ENCODE results near the gene GTF2H3.
"Not testable (repeated sequence)": the region's sequence is repeated elsewhere in the genome, so short reads cannot be mapped to it uniquely, and the experiment has no call there.

Gene GTF2H3

DNA sequence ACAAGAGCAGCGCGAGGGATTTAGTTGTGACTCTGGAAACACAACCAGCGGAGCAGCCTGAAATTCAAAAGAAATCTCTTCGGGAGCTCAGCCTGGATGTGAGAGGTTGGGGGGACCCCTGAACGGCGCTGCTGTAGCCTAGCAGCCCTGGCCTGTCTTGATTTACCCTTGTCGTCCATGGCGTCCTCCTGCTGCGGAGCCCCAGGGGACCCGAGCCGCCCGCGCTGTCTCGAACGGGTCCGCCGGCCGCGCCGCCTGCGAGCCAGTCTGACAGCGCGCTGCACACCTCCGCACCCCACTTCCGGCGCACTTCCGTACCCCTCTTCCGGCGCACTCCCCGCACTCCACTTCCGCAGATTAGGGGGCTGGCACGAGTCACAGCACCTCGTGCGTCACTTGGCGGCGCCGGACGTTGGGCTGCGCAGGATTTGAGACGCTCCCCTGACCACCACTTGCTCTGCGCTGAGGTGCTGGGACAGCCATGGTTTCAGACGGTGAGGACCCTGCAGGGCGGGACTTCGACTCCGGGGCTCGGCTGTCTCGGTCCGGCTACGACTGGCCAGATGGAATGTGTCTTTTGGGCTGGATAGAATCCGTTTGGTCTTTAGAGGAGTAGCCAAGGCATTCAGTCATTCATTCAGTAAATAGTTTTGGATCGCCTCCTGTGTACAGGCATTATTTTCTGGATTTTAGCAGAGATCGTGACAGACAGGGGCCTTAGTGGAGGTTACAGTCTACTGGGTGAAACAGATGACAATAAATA lies at the start of gene GTF2H3, which contains the start of gene EIF2B1:
Gene GTF2H3, plus strand, starts transcription at position 451 of the 763 bp plus-strand sequence. Its CDS starts 31 bp downstream, at position 482.
Gene EIF2B1, minus strand, starts transcription at position 308 of the 763 bp plus-strand sequence. Its CDS starts 129 bp downstream, at position 179.
- in situ Hi-C loops (cut with HindIII; ENCODE audit: low sequenced_read_pairs): no loop called here

DNA sequence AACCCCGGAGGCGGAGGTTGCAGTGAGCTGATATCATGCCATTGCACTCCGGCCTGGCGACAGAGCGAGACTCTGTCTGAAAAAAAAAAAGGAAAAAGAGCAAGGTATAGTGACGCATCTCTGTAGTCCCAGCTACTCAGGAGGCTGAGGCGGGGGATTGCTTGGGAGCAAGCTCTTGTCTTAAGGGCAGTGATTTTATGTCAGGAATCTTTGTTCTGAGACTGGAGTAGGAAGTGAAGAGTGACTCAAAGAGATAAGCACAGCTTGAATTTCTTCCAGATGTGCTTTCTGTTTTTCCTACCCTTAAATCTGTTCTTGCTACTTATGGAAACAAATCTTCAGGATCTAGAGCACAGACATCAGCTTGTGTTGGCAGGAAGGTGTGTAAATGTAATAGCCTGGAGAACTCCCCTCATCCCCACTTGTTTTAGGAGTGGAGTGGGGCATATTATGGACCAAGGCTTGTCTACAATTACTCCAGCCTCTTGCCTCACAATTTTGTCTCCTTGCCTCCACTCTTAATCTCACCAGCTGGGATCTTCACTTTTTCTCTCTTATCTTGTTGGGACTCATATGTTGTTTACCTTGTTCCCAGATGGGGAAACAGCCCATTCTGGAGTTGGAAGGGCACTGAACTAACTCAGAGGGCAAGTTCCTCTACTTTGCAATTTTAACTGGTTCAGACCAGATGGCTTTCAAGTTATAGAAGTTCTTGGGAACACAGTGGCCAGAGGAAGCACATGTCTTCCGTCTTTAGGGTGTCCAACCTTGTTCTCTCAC lies 41.7 kb upstream of the GTF2H3 start:
- in situ Hi-C loops (cut with HindIII; ENCODE audit: low sequenced_read_pairs): no loop called here

DNA sequence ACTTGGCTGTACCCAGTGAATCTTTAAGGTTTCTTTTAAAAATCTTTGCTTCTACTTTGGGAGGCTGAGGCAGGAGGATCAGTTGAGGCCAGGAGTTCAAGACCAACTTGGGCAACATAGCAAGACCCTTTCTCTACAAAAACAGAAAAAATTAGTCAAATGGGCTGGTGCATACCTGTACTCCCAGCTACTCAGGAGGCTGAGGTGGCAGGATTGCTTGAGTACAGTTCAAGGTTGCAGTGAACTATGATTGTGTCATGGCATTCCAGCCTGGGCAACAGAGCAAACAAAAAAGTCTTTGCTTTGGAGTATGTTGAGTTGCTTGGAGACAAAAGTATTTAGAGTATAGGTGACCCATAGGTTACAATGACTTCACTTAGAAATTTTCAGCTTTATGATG lies 37.9 kb upstream of the GTF2H3 start:
- in situ Hi-C loops (cut with HindIII; ENCODE audit: low sequenced_read_pairs): no loop called here

DNA sequence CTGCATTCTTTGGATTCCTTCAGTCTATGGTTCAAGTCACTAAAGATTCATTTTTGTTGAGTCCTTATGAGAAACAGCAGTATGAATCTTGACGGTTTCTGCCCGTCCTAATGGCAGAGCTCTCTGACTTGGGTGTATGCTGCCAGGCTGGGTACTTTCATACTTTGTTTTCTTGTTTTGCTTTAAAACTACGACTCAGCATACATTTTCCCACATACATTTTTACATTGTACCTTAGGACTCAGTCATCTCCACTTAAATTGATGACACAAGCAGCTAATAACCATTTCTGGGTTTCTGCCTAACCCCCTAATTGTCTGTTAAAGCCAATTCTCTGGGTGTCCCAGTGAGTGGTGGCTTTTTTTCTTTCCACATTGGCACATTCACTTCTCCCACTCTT lies 36.5 kb upstream of the GTF2H3 start:
- in situ Hi-C loops (cut with HindIII; ENCODE audit: low sequenced_read_pairs): no loop called here

DNA sequence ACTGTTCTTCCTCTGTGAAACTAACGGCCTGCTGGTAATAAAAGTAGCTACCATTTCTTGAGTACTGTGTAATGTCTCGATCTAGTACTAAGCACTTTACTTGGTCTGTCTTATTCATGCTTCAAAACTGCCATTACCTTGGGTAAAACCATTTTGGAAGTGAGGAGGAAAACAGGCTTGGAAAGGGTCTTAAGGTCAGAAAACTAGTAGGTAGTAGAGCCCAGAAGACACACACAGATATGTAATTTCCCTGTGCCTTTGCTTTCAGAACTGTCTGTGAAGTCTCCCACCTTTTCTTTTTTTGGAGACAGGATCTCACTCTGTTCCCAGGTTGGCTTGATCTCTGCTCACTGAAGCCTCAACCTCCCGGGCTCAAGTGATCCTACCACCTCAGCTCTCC lies 35.1 kb upstream of the GTF2H3 start:
- in situ Hi-C loops (cut with HindIII; ENCODE audit: low sequenced_read_pairs): no loop called here

DNA sequence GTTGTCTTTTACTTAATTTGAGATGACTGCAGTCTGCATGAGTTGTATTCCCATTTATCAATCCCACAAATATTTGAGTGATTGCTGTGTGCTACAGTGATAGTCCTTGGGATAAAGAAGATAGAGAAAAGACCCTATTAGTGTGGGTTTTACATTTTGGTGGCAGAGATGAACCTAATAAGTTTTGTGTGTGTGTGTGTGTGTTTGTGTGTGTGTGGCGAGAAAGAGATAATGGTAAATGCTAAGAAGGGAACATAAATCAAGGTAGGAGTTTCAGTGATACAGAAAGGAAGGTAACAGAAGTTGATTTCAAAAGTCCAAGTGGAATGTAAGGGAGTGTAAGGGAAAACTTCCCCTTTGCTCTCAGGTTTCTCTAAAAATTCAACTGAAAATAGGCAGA lies 34.3 kb upstream of the GTF2H3 start:
- in situ Hi-C loops (cut with HindIII; ENCODE audit: low sequenced_read_pairs): no loop called here

DNA sequence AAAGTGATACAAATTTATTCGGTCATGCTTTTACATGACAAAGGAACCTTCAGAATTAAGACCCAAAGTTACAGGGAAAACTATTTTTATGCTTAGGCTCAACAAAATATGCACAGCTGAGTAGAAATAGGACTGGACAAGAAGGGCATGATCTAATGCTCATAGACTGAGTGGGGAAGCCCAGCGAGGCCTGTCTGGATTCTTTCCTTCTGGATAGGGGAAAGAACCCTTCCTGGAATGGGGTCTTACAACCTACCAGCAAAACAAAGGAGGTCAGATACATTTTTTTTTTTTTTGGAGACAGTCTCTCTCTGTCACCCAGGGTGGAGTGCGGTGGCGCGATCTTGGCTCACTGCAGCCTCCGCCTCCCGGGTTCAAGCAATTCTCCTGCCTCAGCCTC lies 33.9 kb upstream of the GTF2H3 start:
- in situ Hi-C loops (cut with HindIII; ENCODE audit: low sequenced_read_pairs): no loop called here

DNA sequence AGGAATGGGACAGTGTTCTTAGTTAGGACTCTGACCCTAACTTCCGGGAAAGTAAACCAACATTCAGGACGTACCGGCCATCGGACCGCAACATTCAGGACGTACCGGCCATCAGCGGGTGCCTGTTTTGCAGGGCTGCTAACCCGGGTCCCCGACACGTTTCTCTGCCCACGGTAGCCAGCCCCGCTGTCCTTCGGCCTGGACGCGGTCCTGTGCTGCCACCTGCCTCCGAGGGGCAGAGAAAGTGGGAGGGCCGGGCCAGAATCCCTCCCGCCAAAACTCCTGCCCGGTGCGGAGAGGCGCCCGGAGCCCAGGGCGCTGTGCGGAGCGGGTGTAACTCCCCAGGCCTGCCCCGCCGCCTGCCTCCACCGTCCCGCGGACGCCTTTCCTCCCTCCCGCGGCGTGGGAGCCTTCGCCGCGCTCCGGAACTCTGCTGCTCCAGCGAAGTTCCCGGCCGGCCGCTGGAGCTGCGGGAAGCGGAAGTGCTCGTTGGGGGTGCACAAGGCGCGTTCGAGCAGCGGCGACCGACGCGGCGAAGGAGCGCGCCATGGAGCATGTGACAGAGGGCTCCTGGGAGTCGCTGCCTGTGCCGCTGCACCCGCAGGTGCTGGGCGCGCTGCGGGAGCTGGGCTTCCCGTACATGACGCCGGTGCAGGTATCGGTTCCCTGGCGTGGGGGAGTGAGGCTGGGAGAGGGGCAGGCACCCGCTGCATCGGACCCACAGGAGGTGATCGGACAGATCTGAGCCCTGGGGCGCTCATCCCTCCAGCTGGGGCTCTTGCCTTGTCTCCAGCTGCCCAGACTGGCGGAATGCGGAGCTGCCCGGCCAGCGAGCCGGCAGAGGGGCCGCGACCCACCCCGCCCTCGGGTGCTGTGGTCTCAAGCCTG lies 31.8 kb upstream of the GTF2H3 start, which contains the start of gene DDX55:
Gene DDX55, plus strand, starts transcription at position 498 of the 888 bp plus-strand sequence. Its CDS starts 50 bp downstream, at position 548.
- in situ Hi-C loops (cut with HindIII; ENCODE audit: low sequenced_read_pairs): no loop called here

DNA sequence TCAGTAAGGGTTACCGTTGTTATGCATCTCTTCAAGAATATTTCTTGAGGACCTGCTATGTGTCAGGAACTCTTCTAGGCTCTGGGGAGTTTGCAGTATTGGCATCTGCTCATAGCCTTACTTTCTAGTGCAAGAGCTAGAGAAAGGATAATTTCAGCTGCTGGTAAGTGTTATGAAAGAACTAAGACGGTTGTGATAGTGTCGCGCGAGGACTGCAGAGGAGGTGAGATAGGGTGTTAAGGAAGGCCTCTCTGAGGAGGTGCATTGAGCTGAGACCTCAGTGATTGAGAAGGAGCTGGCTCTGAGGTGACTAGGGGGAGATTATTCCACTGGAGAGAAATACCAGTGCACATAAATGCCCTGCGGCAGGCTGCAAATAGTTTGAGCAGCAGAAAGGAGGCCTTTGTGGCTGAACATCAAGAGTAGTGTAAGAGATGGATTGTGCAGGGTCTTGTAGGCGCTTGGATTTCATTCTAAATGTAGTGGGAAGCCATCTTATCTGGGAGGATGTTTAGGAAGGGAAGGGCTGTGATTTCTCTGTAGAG lies 30.9 kb upstream of the GTF2H3 start:
- in situ Hi-C loops (cut with HindIII; ENCODE audit: low sequenced_read_pairs): no loop called here

DNA sequence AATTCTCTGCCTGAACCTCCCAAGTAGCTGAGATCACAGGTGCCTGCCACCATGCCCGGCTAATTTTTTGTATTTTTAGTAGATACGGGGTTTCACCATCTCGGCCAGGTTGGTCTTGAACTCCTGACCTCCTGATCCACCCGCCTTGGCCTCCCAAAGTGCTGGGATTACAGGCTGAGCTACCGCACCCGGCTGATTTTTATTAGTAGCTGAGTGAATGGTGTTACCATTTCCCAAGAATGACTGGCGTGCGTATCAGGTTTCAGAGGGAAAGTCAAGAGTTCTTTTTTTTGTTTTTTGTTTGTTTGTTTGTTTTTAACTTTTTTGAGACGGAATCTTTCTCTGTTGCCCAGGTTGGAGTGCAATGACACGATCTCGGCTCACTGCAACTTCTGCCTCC lies 30.1 kb upstream of the GTF2H3 start:
- in situ Hi-C loops (cut with HindIII; ENCODE audit: low sequenced_read_pairs): not testable (repeated sequence)

DNA sequence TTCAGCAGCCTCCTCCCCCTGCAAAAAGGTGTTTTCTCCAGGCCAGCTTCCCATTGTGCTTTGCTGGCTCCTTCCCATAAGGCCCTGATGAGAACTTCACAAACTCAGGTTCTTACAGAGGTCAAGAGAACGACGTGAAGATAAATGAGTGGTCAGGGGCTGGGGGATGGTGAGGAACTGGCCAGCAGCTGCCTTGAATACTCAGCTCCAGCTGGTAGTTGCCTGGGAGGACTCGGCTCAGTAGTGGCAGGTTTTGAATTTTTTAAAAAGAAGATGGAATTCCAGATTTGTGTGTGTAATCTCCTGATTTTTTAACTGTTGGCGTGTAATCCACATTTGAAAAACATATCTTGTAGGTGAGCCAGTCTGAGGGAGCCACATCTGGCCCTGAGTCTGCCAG lies 25.9 kb upstream of the GTF2H3 start:
- in situ Hi-C loops (cut with HindIII; ENCODE audit: low sequenced_read_pairs): no loop called here

DNA sequence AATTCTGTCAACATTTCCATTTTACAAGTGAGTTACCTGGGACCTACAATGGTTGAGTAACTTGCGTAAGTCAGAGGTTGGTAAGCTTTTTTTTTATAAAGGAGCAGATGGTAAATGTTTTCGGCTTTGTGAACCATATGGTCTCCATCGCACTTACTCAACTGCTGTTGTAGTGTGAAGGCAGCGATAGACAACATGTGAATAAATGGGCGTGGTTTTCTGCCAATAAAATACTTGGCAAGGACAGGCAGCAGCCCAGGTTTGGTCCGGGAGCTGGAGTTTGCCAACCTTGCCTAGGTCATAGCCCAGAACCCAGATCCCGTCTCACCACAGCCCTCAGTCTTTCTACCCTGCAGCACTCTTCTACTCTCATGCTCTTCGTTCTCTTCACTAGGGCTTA lies 25.4 kb upstream of the GTF2H3 start:
- in situ Hi-C loops (cut with HindIII; ENCODE audit: low sequenced_read_pairs): no loop called here

DNA sequence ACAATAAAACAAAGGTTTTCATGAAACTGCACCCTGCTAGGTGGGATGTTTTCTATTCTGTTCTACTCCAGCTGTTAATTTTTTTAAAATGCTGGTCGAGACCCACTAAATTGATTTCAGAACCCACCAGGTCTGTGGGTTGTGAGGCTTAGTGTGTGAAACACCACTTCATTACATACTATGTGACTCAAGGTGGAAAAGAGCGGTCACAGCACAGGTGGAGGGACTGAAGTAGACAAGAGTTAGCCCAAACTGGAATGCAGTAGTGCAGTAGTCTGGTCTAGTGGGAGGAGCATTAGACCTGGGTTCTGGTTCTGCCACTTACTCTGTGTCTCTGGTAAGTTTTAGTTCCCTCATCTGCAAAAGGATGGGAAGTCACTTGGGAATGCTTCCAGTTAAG lies 19.5 kb upstream of the GTF2H3 start:
- in situ Hi-C loops (cut with HindIII; ENCODE audit: low sequenced_read_pairs): no loop called here

DNA sequence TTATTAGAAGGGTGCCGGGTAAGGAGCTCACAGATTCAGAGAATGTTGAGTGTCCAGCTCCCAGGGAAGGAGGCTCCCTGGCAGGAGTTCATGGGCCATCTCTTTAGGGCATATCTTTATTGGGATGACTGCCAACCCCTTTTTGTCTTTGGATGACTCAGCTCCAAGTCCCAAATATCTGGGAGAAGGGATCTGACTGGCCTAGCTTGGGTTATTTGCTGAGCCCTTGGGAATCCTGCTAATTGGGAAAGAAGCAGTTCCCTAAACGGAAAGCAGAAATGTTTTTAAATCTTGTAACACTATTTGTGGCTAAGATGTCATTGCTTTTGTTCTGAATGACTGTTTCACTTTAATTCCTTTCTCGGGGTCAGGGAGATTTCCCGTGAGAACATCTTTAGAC lies 19.1 kb upstream of the GTF2H3 start:
- in situ Hi-C loops (cut with HindIII; ENCODE audit: low sequenced_read_pairs): no loop called here

DNA sequence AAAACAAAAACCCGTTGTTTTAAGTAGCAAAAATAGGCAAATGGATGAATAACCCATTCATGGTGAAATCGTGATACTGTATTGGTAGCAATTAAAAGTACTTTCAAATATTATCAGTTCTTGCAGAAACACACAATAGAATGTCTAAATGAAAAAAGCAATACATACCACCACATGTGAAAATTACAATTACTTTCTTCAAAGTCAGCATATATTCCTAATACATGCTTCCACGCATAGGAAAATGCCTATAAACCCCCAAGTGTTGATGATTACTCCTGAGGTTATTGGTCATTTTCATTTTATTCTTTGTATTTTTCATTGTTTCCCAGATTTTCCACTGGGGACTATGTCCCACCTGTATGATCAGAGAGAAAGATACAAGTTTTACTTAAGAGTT lies 16.5 kb upstream of the GTF2H3 start:
- in situ Hi-C loops (cut with HindIII; ENCODE audit: low sequenced_read_pairs): no loop called here

DNA sequence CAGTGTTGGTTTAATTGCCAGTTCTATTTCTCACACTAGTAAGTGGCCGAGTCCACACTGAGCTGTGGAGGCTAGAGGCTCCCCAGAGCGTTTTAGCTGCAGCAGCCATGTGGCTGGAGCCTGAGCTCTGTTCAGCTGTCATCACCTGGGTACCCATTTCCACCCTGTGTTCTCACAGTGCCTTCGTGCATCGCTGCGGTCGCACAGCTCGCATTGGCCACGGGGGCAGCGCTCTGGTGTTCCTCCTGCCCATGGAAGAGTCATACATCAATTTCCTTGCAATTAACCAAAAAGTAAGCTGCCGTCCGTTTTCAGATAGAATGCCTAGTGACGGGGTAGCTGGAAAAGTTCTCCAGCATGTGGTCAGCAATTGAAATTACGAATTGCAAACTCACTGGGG lies 16.0 kb upstream of the GTF2H3 start:
- in situ Hi-C loops (cut with HindIII; ENCODE audit: low sequenced_read_pairs): no loop called here

DNA sequence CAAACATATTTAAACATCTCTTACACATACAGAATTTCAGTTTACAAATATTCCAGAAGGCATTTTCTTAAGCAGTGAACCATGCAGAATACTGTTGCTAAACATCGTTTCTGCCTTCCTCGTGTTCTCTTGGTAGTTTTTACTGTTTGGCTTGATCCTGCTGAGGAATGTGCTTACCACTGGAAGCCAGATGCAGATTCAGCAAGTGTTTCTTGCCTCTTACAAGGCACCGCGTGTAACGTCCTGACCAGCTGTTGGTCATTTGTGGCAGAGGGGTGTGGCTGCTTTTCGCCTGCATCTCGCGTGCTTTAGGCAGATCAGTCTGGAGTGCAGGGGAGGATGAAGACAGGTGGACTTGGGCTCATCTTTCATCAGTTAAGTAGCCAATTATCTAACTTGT lies 12.5 kb upstream of the GTF2H3 start:
- in situ Hi-C loops (cut with HindIII; ENCODE audit: low sequenced_read_pairs): no loop called here

DNA sequence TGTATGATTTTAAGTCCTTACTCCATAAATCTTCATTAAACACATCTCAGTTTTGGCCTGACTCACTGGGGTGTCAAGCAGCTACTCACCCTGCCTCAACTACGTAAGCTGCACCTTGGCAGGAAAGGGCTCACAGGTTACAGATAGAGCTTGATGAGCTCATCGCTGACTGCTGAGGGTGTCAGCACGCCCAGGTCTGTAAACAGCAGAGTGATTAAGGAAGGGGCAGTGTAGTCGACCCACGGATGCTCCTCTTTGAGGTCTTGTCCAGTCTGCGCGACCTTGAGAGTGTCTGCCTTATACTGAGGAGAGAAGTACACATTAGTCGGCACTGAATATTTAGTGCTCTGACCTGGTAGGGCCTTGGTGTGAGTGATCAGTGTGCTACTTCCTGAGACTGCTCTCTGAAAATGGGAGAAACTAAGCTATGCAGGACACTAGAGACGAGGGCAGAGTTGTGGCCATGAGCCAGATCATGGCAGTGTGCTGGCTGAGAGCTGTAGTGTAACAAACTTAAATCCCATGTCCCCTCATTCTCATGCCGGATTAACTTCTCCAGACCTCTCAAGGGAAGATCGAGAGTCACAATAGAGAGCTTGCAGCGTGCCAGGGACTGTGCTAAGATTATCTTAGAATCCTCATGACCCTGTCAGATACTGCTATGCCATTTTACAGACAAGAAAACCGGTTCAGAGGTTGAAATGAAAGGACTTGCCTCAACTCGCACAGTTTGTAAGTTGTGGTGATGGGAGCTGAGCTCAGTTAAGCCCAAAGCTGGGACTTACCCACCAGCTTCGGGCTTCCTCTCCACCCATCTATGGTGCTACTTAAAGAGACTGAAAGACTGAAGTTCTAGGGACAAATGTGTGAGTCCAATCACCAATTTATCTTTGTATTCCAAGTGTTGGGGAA lies 11.8 kb upstream of the GTF2H3 start:
- in situ Hi-C loops (cut with HindIII; ENCODE audit: low sequenced_read_pairs): no loop called here

DNA sequence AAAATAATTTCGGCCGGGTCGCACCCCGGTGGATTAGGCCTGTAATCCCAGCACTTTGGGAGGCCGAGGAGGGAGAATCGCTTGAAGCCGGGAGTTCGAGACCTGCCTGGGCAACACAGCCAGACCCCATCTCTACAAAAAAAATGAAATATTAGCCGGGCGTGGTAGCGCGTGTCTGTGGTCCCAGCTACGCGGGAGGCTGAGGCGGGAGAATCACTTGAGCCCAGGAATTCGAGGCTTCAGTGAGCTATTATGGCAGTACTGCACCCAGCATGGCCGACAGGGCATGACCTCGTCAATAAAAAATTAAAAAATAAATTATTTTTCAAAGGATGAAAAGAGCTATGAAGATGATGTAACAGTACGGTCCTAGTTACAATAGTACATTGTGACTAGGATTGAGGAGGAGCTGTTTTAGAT lies 523 bp downstream of the GTF2H3 start:
- in situ Hi-C loops (cut with HindIII; ENCODE audit: low sequenced_read_pairs): no loop called here

DNA sequence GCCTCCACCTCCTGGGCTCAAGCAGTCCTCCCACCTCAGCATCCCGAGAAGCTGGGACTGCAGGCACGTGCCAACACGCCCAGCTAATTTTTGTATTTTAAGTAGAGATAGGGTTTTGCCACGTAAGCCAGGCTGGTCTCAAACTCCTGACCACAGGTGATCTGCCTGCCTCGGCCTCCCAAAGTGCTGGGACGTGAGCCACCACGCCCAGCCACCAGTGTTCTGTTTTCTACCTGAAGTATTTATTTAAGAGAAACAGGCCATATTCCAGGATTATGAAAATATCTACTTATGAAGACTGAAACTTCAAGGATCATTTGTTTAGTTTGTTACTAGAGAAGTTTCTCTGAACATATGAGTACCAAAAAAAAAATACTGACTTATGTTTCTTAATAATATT lies 10.3 kb downstream of the GTF2H3 start:
- in situ Hi-C loops (cut with HindIII; ENCODE audit: low sequenced_read_pairs): no loop called here

Measured in endothelial cell of hepatic sinusoid (primary cell).